HG02763 (cell line): ENCODE results near the gene ZBTB20.

Experiments used
- ATAC-seq: cut with Tn5 transposase; IDR thresholded peaks from one replicate; pipeline ENCODE4 v1.9.1; 2021; ENCODE audit warnings: mild to moderate bottlenecking, moderate library complexity; ENCODE audit not compliant: unreplicated experiment

Gene ZBTB20

GRCh38 chr3:114878114-114878839, 268.8 kb downstream of the ZBTB20 start:
- no peak for ATAC-seq

- ATAC-seq: no peak
Measured at GRCh38 chr3:114877378-114878113, 269.5 kb downstream of the ZBTB20 start.

- ATAC-seq: no peak
Measured at GRCh38 chr3:114874522-114874971, 272.5 kb downstream of the ZBTB20 start.

- ATAC-seq: no peak
Measured at GRCh38 chr3:114873591-114873990, 273.5 kb downstream of the ZBTB20 start.

- ATAC-seq: no peak
Measured at GRCh38 chr3:114872588-114872987, 274.5 kb downstream of the ZBTB20 start.

- no peak for ATAC-seq
Measured at GRCh38 chr3:114872050-114872449, 275.0 kb downstream of the ZBTB20 start.

- ATAC-seq: no peak
Measured at GRCh38 chr3:114867835-114868503, 279.1 kb downstream of the ZBTB20 start.

GRCh38 chr3:114867359-114867758, 279.7 kb downstream of the ZBTB20 start:
- no peak for ATAC-seq

GRCh38 chr3:114866430-114866829, 280.7 kb downstream of the ZBTB20 start:
- no peak for ATAC-seq

- ATAC-seq: no peak
Measured at GRCh38 chr3:114864970-114865369, 282.1 kb downstream of the ZBTB20 start.

- ATAC-seq: no peak
Measured at GRCh38 chr3:114863848-114864247, 283.2 kb downstream of the ZBTB20 start.

- no peak for ATAC-seq
Measured at GRCh38 chr3:114861666-114862065, 285.4 kb downstream of the ZBTB20 start.

GRCh38 chr3:114860531-114860930, 286.6 kb downstream of the ZBTB20 start:
- no peak for ATAC-seq

GRCh38 chr3:114858329-114858728, 288.8 kb downstream of the ZBTB20 start:
- ATAC-seq: no peak

GRCh38 chr3:114857299-114857701, 289.8 kb downstream of the ZBTB20 start:
- no peak for ATAC-seq

- ATAC-seq: no peak
Measured at GRCh38 chr3:114856835-114857234, 290.3 kb downstream of the ZBTB20 start.

GRCh38 chr3:114855839-114856238, 291.2 kb downstream of the ZBTB20 start:
- no peak for ATAC-seq

- ATAC-seq: no peak
Measured at GRCh38 chr3:114852966-114853365, 294.1 kb downstream of the ZBTB20 start.

- ATAC-seq: no peak
Measured at GRCh38 chr3:114850898-114851297, 296.2 kb downstream of the ZBTB20 start.

GRCh38 chr3:114848643-114849350, 298.3 kb downstream of the ZBTB20 start:
- no peak for ATAC-seq

GRCh38 chr3:114848082-114848481, 299.0 kb downstream of the ZBTB20 start:
- no peak for ATAC-seq
